GM13976 (cell line): ENCODE measurements around the gene SEC14L1.
A peak's percentile ranks its signal among the peaks of the same experiment; 100 is the strongest.
"Not testable (repeated sequence)": the region's sequence is repeated elsewhere in the genome, so short reads cannot be mapped to it uniquely, and the experiment has no call there.

Experiments
- DNase-seq: peaks from one replicate; pipeline ENCODE4 v3.0.0; 2012; ENCODE audit warnings: low spot score
- CTCF ChIP-seq: IDR thresholded peaks from 2 replicates; pipeline ENCODE4 v1.5.1; 2012; ENCODE audit warnings: borderline replicate concordance, mild to moderate bottlenecking; ENCODE audit not compliant: insufficient read depth; ENCODE audit errors: extremely low read depth, missing control alignments, control extremely low read depth
- in situ Hi-C: fragments of 300-500 bp; cut with MboI; formaldehyde crosslinking; loops from one replicate; pipeline ENCODE4 v1.12.0; 2022; ENCODE audit warnings: low sequenced_read_pairs, mixed read lengths, inconsistent platforms; ENCODE audit not compliant: unreplicated experiment

Gene SEC14L1

DNA sequence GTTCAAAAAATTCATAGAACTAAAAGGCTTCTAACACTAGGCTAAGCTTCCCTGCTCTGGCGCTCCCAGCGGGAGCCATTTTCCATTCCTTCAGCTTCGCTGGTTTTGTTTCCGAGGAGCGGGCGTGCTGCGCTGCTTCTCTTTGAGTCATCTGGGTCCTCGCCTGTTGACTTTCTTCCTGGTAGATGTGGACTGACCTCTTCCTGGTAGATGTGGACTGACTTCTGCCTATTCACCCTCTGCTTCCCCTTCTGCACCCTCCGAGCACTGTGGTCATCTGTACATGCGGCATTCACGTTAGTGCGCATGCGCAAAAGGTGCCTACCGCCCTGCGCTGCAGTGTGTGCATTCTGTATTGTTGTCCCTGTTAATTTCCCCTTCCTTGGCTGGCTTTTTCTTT lies 40.8 kb upstream of the SEC14L1 start:
- DNase-seq: no peak
- TF ChIP-seq CTCF: no peak
- in situ Hi-C loops: loop anchor here (5.0 kb wide), 1 partner anchor 147 kb away; no protein-coding TSS in a partner anchor

GRCh38 chr17:77101521-77102410 lies 39.0 kb upstream of the SEC14L1 start:
- no peak for TF ChIP-seq CTCF
- DNase-seq: no peak
- in situ Hi-C loops: no loop called here

DNA sequence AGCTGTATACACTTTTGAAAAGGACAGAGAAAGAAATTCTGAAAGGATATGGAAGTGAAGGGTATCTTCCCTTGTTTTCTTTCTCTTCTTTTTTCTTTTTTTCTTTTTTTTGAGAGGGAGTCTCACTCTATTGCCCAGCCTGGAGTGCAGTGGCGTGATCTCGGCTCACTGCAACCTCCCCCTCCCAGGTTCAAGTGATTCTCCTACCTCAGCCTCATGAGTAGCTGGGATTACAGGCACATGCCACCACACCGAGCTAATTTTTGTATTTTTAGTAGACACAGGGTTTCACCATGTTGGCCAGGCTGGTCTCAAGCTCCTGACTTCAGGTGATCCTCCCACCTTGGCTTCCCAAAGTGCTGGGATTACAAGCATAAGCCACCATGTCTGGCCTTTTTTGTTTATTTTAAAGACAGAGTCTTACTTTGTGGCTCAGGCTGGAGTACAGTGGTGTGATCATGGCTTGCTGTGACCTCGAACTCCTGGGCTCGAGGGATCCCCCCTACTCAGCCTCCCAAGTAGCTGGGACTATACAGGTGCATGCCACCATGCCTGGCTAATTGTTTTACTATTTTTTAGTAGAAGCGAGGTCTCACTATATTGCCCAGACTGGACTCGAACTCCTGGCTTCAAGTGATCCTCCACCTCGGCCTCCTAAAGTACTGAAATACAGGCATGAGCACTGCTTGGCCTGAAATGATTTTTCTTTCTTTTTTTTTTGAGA lies 38.2 kb upstream of the SEC14L1 start:
- in situ Hi-C loops, DNase-seq: not testable (repeated sequence)

- DNase-seq: no peak
- no peak for TF ChIP-seq CTCF
- in situ Hi-C loops: no loop called here
Observed at GRCh38 chr17:77105706-77106105, 35.1 kb upstream of the SEC14L1 start.

DNA sequence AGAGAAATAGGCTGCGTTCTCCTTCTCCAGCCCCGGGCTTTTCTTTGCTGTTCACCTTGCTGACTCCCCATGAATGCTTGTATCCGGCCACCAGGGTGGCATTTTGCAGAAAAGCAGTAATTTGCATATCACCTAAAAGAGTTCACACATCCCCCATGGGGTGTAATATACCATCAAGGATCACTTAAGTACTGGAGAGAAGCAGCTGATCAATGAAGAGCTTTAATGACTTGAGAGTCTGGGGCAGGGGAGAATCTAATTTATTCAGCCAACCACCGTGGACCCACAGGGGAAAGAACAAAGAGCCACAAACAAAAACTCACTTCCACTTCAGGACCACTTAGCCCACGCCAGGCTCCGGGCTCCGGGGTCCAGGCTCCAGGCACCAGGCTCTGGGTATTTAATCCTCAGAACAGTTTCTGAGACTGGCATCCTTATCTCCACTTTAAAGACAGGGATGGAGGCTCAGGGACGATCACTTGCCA lies 33.9 kb upstream of the SEC14L1 start:
- in situ Hi-C loops: no loop called here
- no peak for TF ChIP-seq CTCF
- peak; percentile 58 for DNase-seq

- peak; percentile 76 for DNase-seq
- in situ Hi-C loops: no loop called here
- no peak for TF ChIP-seq CTCF
Observed at GRCh38 chr17:77107506-77108433, 33.0 kb upstream of the SEC14L1 start.
